ENCODE measurements around the gene DSG4. TPM values are rescaled to one million over a fixed set of nuclear protein-coding genes. Genes with fewer than 3 reads are reported as not detected.

Gene DSG4
- polyA plus RNA-seq, 2 donors, result 0.01 TPM; not detected in 1

GRCh38 chr18:31403409-31403808 lies 26.8 kb downstream of the DSG4 start:
- 66 to 71% methylated on average over 2 of the region's 2 CpGs for WGBS, 2 donors
- no peaks in the 10 kb centered on the region for H3K36me3 ChIP-seq (ENCODE audit: control insufficient read depth in 2 of 2, insufficient read depth in 2 of 2, low read length in 1 of 2)

GRCh38 chr18:31407649-31408048 lies 31.1 kb downstream of the DSG4 start:
- H3K4me3 ChIP-seq (ENCODE audit: low read depth in 1 of 2, low read length in 2 of 2), result no peak overlapping the region
- H3K27me3 ChIP-seq (ENCODE audit: control insufficient read depth in 1 of 2, insufficient read depth in 2 of 2, low read length in 2 of 2), result no peaks in the 10 kb centered on the region
- H3K4me1 ChIP-seq (ENCODE audit: control insufficient read depth in 2 of 2, insufficient read depth in 2 of 2, low read length in 1 of 2), result no peaks in the 10 kb centered on the region
- no peaks in the 10 kb centered on the region for H3K9me3 ChIP-seq (ENCODE audit: control insufficient read depth in 2 of 2, insufficient read depth in 1 of 2, low read depth in 1 of 2, low read length in 1 of 2)
- peaks cover 0 to 6% of the 10 kb centered on the region in 2 donors for H3K36me3 ChIP-seq (ENCODE audit: control insufficient read depth in 2 of 2, insufficient read depth in 2 of 2, low read length in 1 of 2)
- no peak overlapping the region for H3K27ac ChIP-seq (ENCODE audit: low read depth in 2 of 2, low read length in 1 of 2)
- WGBS, 2 donors, result 66 to 75% methylated on average over 3 of the region's 3 CpGs

More at GRCh38 chr18:31403409-31403808, 26.8 kb downstream of the DSG4 start:
- Histone ChIP-seq H3K27me3 (ENCODE audit: control insufficient read depth in 1 of 2, insufficient read depth in 2 of 2, low read length in 2 of 2) (no peaks in the 10 kb centered on the region), H3K27ac (ENCODE audit: low read depth in 2 of 2, low read length in 1 of 2) (no peak overlapping the region), H3K4me3 (ENCODE audit: low read depth in 1 of 2, low read length in 2 of 2) (no peak overlapping the region), H3K9me3 (ENCODE audit: control insufficient read depth in 2 of 2, insufficient read depth in 1 of 2, low read depth in 1 of 2, low read length in 1 of 2) (no peaks in the 10 kb centered on the region), H3K4me1 (ENCODE audit: control insufficient read depth in 2 of 2, insufficient read depth in 2 of 2, low read length in 1 of 2) (no peaks in the 10 kb centered on the region)

GRCh38 chr18:31409276-31409675 lies 32.7 kb downstream of the DSG4 start:
- Histone ChIP-seq H3K27ac (ENCODE audit: low read depth in 2 of 2, low read length in 1 of 2) (no peak overlapping the region), H3K4me1 (ENCODE audit: control insufficient read depth in 2 of 2, insufficient read depth in 2 of 2, low read length in 1 of 2) (no peaks in the 10 kb centered on the region), H3K27me3 (ENCODE audit: control insufficient read depth in 1 of 2, insufficient read depth in 2 of 2, low read length in 2 of 2) (no peaks in the 10 kb centered on the region), H3K4me3 (ENCODE audit: low read depth in 1 of 2, low read length in 2 of 2) (no peak overlapping the region), H3K36me3 (ENCODE audit: control insufficient read depth in 2 of 2, insufficient read depth in 2 of 2, low read length in 1 of 2) (peaks cover 0 to 6% of the 10 kb centered on the region in 2 donors), H3K9me3 (ENCODE audit: control insufficient read depth in 2 of 2, insufficient read depth in 1 of 2, low read depth in 1 of 2, low read length in 1 of 2) (no peaks in the 10 kb centered on the region)
- 60 to 63% methylated on average over 4 of the region's 4 CpGs for WGBS, 2 donors

GRCh38 chr18:31410716-31411483 lies 34.3 kb downstream of the DSG4 start:
- Histone ChIP-seq H3K36me3 (ENCODE audit: control insufficient read depth in 2 of 2, insufficient read depth in 2 of 2, low read length in 1 of 2) (peaks cover 0 to 6% of the 10 kb centered on the region in 2 donors), H3K27me3 (ENCODE audit: control insufficient read depth in 1 of 2, insufficient read depth in 2 of 2, low read length in 2 of 2) (no peaks in the 10 kb centered on the region), H3K4me1 (ENCODE audit: control insufficient read depth in 2 of 2, insufficient read depth in 2 of 2, low read length in 1 of 2) (no peaks in the 10 kb centered on the region), H3K27ac (ENCODE audit: low read depth in 2 of 2, low read length in 1 of 2) (no peak overlapping the region), H3K9me3 (ENCODE audit: control insufficient read depth in 2 of 2, insufficient read depth in 1 of 2, low read depth in 1 of 2, low read length in 1 of 2) (no peaks in the 10 kb centered on the region), H3K4me3 (ENCODE audit: low read depth in 1 of 2, low read length in 2 of 2) (no peak overlapping the region)
- WGBS, 2 donors, result 66 to 71% methylated on average over 37 of the region's 37 CpGs

- Histone ChIP-seq H3K4me1 (ENCODE audit: control insufficient read depth in 2 of 2, insufficient read depth in 2 of 2, low read length in 1 of 2) (no peaks in the 10 kb centered on the region), H3K4me3 (ENCODE audit: low read depth in 1 of 2, low read length in 2 of 2) (no peak overlapping the region), H3K36me3 (ENCODE audit: control insufficient read depth in 2 of 2, insufficient read depth in 2 of 2, low read length in 1 of 2) (peaks cover 0 to 6% of the 10 kb centered on the region in 2 donors), H3K27ac (ENCODE audit: low read depth in 2 of 2, low read length in 1 of 2) (no peak overlapping the region), H3K27me3 (ENCODE audit: control insufficient read depth in 1 of 2, insufficient read depth in 2 of 2, low read length in 2 of 2) (no peaks in the 10 kb centered on the region), H3K9me3 (ENCODE audit: control insufficient read depth in 2 of 2, insufficient read depth in 1 of 2, low read depth in 1 of 2, low read length in 1 of 2) (no peaks in the 10 kb centered on the region)
- 92 to 93% methylated on average over 6 of the region's 6 CpGs for WGBS, 2 donors
Measured at GRCh38 chr18:31413137-31413536, 36.6 kb downstream of the DSG4 start.

GRCh38 chr18:31417850-31418249 lies 41.3 kb downstream of the DSG4 start:
- H3K27me3 ChIP-seq (ENCODE audit: control insufficient read depth in 1 of 2, insufficient read depth in 2 of 2, low read length in 2 of 2), result no peaks in the 10 kb centered on the region
- H3K36me3 ChIP-seq (ENCODE audit: control insufficient read depth in 2 of 2, insufficient read depth in 2 of 2, low read length in 1 of 2), result no peaks in the 10 kb centered on the region
- no peaks in the 10 kb centered on the region for H3K9me3 ChIP-seq (ENCODE audit: control insufficient read depth in 2 of 2, insufficient read depth in 1 of 2, low read depth in 1 of 2, low read length in 1 of 2)
- no peaks in the 10 kb centered on the region for H3K4me1 ChIP-seq (ENCODE audit: control insufficient read depth in 2 of 2, insufficient read depth in 2 of 2, low read length in 1 of 2)
- no peak overlapping the region for H3K27ac ChIP-seq (ENCODE audit: low read depth in 2 of 2, low read length in 1 of 2)
- H3K4me3 ChIP-seq (ENCODE audit: low read depth in 1 of 2, low read length in 2 of 2), result no peak overlapping the region

- Histone ChIP-seq H3K4me1 (ENCODE audit: control insufficient read depth in 2 of 2, insufficient read depth in 2 of 2, low read length in 1 of 2) (no peaks in the 10 kb centered on the region), H3K9me3 (ENCODE audit: control insufficient read depth in 2 of 2, insufficient read depth in 1 of 2, low read depth in 1 of 2, low read length in 1 of 2) (no peaks in the 10 kb centered on the region), H3K36me3 (ENCODE audit: control insufficient read depth in 2 of 2, insufficient read depth in 2 of 2, low read length in 1 of 2) (no peaks in the 10 kb centered on the region), H3K4me3 (ENCODE audit: low read depth in 1 of 2, low read length in 2 of 2) (no peak overlapping the region), H3K27ac (ENCODE audit: low read depth in 2 of 2, low read length in 1 of 2) (peak overlapping the region; percentile 76 to 79), H3K27me3 (ENCODE audit: control insufficient read depth in 1 of 2, insufficient read depth in 2 of 2, low read length in 2 of 2) (no peaks in the 10 kb centered on the region)
- 49 to 54% methylated on average over 7 of the region's 7 CpGs for WGBS, 2 donors
Measured at GRCh38 chr18:31419457-31419932, 42.9 kb downstream of the DSG4 start.

- H3K4me1 ChIP-seq (ENCODE audit: control insufficient read depth in 2 of 2, insufficient read depth in 2 of 2, low read length in 1 of 2), result no peaks in the 10 kb centered on the region
Measured at GRCh38 chr18:31420032-31420431, 43.5 kb downstream of the DSG4 start.

GRCh38 chr18:31420524-31420923 lies 43.9 kb downstream of the DSG4 start:
- H3K9me3 ChIP-seq (ENCODE audit: control insufficient read depth in 2 of 2, insufficient read depth in 1 of 2, low read depth in 1 of 2, low read length in 1 of 2), result no peaks in the 10 kb centered on the region
- H3K4me3 ChIP-seq (ENCODE audit: low read depth in 1 of 2, low read length in 2 of 2), result peak overlapping the region in 1 of 2 donors; percentile 11
- no peaks in the 10 kb centered on the region for H3K27me3 ChIP-seq (ENCODE audit: control insufficient read depth in 1 of 2, insufficient read depth in 2 of 2, low read length in 2 of 2)
- no peaks in the 10 kb centered on the region for H3K36me3 ChIP-seq (ENCODE audit: control insufficient read depth in 2 of 2, insufficient read depth in 2 of 2, low read length in 1 of 2)
- no peaks in the 10 kb centered on the region for H3K4me1 ChIP-seq (ENCODE audit: control insufficient read depth in 2 of 2, insufficient read depth in 2 of 2, low read length in 1 of 2)
- H3K27ac ChIP-seq (ENCODE audit: low read depth in 2 of 2, low read length in 1 of 2), result peak overlapping the region; percentile 42 to 76
- 90 to 91% methylated on average over 2 of the region's 2 CpGs for WGBS, 2 donors

More at GRCh38 chr18:31420032-31420431, 43.5 kb downstream of the DSG4 start:
- Histone ChIP-seq H3K4me3 (ENCODE audit: low read depth in 1 of 2, low read length in 2 of 2) (peak overlapping the region in 1 of 2 donors; percentile 11), H3K9me3 (ENCODE audit: control insufficient read depth in 2 of 2, insufficient read depth in 1 of 2, low read depth in 1 of 2, low read length in 1 of 2) (no peaks in the 10 kb centered on the region), H3K27ac (ENCODE audit: low read depth in 2 of 2, low read length in 1 of 2) (peak overlapping the region in 1 of 2 donors; percentile 76), H3K36me3 (ENCODE audit: control insufficient read depth in 2 of 2, insufficient read depth in 2 of 2, low read length in 1 of 2) (no peaks in the 10 kb centered on the region), H3K27me3 (ENCODE audit: control insufficient read depth in 1 of 2, insufficient read depth in 2 of 2, low read length in 2 of 2) (no peaks in the 10 kb centered on the region)
- 91 to 93% methylated on average over 6 of the region's 6 CpGs for WGBS, 2 donors

Measured in esophagus (tissue), 2 donors.